ENCODE data around the gene TAF4B. TPM values are rescaled to one million over a fixed set of nuclear protein-coding genes. Genes with fewer than 3 reads are reported as not detected.

Gene TAF4B
- total and polyA plus RNA-seq, 2 of the 8 experiments (the other 6 are each of a cell fraction or from before 2014, with no cell fraction given) = 9.3 to 19.8 TPM

DNA sequence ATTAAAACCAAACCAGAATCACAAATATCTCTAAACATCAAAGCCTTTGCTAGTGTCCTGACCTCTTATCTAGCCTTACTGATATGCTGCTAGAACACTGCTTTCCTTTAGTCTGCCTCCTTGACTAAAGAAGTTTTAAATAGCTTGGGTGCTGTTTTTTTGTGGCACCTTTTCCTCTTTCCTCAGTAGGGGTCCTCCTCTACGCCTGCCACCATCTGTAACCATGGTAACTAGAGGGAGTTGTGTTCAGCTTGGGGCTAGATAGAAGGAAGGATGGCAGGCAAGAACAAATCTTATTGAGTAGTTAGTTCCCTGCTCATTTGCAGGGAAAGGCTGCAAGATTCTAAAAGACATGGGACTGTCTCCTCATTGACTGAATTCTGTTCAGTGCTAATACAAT, 86.0 kb downstream of the TAF4B start:
- Histone ChIP-seq H2BK20ac (ENCODE audit: low read length) (no peak overlapping the region), H3K79me2 (ENCODE audit: control insufficient read depth in 1 of 2, insufficient read depth in 2 of 2, low read length in 2 of 2) (no peaks in the 10 kb centered on the region), H3K27ac (ENCODE audit: low read depth, low read length) (no peak overlapping the region), H3K23me2 (ENCODE audit: low read depth, low read length) (no peaks in the 10 kb centered on the region), H3K79me1 (ENCODE audit: low read depth, low read length) (no peaks in the 10 kb centered on the region), H3K4me1 (replicated peaks in 1 of 4; ENCODE audit: control insufficient read depth in 3 of 4, insufficient read depth in 4 of 4, low read length in 3 of 4) (peaks cover 0 to 5% (median 0%) of the 10 kb centered on the region in 4 experiments; a peak in 1 of 7 replicates), H4K91ac (replicated peaks; ENCODE audit: insufficient read length, low read length) (no peak overlapping the region), H2AK5ac (ENCODE audit: low read depth, low read length) (no peak overlapping the region), H3K36me3 (ENCODE audit: control insufficient read depth in 2 of 4, insufficient read depth in 4 of 4, low read length in 3 of 4) (peaks cover 0 to 3% (median 0%) of the 10 kb centered on the region in 4 experiments; a peak in 2 of 8 replicates), H2AFZ (ENCODE audit: low read length) (no peak overlapping the region), H2BK12ac (ENCODE audit: low read depth, low read length) (no peak overlapping the region), H3K4me3 (ENCODE audit: extremely low read depth in 1 of 4, insufficient read depth in 2 of 4, low read depth in 3 of 4, low read length in 4 of 4) (no peak overlapping the region), H3K56ac (replicated peaks; ENCODE audit: insufficient read length, low read depth, low read length) (no peak overlapping the region), H3K14ac (ENCODE audit: insufficient read length) (no peak overlapping the region), H3K9ac (replicated peaks in 1 of 4; ENCODE audit: extremely low read depth in 1 of 4, low read depth in 3 of 4, low read length in 3 of 4) (no peak overlapping the region), H3K4me2 (ENCODE audit: insufficient read depth in 1 of 2, low read depth in 2 of 2, low read length in 2 of 2) (no peak overlapping the region), H3K9me3 (ENCODE audit: insufficient read depth in 2 of 2, low read depth in 1 of 2, low read length in 1 of 2) (no peaks in the 10 kb centered on the region), H4K8ac (ENCODE audit: extremely low read depth, insufficient read depth, low read length) (no peak overlapping the region), H4K5ac (ENCODE audit: insufficient read length, low read depth, low read length) (no peak overlapping the region), H3K23ac (ENCODE audit: insufficient read length) (no peak overlapping the region), H4K20me1 (replicated peaks in 1 of 2; ENCODE audit: control insufficient read depth in 1 of 2, insufficient read depth in 2 of 2, low read length in 2 of 2) (no peaks in the 10 kb centered on the region), H3K18ac (ENCODE audit: extremely low read depth, low read length) (no peak overlapping the region), H3K27me3 (replicated peaks in 1 of 4; ENCODE audit: control insufficient read depth in 3 of 4, extremely low read depth in 1 of 4, insufficient read depth in 3 of 4, low read length in 3 of 4) (no peaks in the 10 kb centered on the region), H2BK15ac (ENCODE audit: low read length) (no peak overlapping the region), H2BK120ac (replicated peaks; ENCODE audit: low read depth, low read length) (no peak overlapping the region), H2BK5ac (ENCODE audit: low read depth, low read length) (no peak overlapping the region), H3K4ac (replicated peaks; ENCODE audit: insufficient read length, low read depth, low read length) (no peak overlapping the region)
- POLR2A ChIA-PET (ENCODE audit: partially characterized antibody) = no interaction called here
- CTCF ChIA-PET (ENCODE audit: partially characterized antibody) = no interaction called here
- 69% methylated on average over 1 of the region's 1 CpG; no CpG with 5 or more reads in 1 of the 2 experiments for WGBS, 2 experiments (ENCODE audit: extremely low coverage in 1 of 2, insufficient coverage in 1 of 2, insufficient read length in 1 of 2, insufficient replicate concordance in 2 of 2, low coverage in 1 of 2, low lambda C conversion rate in 2 of 2, missing lambda C conversion rate in 1 of 2)
- FAIRE-seq (no peak), DNase-seq (ENCODE audit: low read depth in 1 of 2, low spot score in 2 of 2) (no peak)
- TF ChIP-seq EGR1 (IDR thresholded peaks at IDR 0.05; ENCODE audit: borderline replicate concordance, low read depth, low read length) (no peak), SRF (IDR thresholded peaks at IDR 0.05; ENCODE audit: low read depth, low read length) (no peak), TAF7 (optimal IDR thresholded peaks at IDR 0.05; ENCODE audit: borderline replicate concordance, low read depth, low read length) (no peak)
